HG03175 (cell line): Measurements from ENCODE around the gene TTLL13.
"Not testable (repeated sequence)": the region's sequence is repeated elsewhere in the genome, so short reads cannot be mapped to it uniquely, and the experiment has no call there.

ENCODE experiments used
- ATAC-seq: cut with Tn5 transposase; IDR thresholded peaks from one replicate; pipeline ENCODE4 v1.9.1; 2021; ENCODE audit warnings: mild to moderate bottlenecking, moderate library complexity; ENCODE audit not compliant: unreplicated experiment

The TTLL13 gene

DNA sequence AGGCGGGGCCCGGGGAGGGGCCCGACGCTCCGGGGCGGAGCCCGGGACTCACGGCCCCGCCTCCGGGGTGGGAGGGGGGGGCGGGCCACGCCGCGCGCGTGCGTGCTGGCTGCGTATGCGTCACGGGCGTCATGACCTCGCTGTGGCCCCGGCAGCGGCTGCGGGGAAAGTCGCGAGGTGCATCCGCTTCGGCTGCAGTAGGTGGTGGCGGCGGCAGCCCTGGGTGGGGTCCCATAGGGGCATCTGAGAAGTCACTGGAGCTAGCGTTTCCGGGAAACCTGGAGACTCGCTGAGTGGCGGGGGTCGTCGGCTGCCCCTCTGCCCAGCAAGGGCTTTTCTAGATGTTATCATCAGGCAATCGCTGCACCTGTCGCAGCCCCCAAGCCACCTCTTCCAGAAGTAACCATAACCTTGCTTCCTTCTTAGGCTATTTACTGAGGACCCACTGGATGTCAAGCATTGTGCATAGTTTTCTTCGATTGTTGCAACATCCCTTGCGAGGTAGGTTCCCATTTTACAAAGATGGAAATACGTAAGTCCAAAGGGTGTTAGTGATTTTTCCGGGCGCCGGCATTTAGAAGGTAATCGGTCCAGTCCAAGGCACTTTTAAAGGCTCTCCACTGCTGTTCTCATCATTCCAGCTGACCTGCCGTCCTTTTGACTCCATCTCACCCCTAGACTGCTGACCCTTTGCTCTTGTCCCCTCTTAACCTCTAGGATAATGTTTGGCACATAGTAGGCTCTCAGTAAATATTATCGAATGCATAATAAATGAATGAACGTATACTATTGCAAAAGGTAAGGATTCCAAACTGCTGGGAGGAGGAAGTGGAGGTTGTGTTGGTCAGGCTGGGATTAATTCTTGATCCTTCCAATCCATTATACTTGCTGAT is 15.0 kb upstream of the TTLL13 start, which contains the start of gene GDPGP1:
Gene GDPGP1, plus strand, starts transcription at position 114 of the 893 bp plus-strand sequence. CDS start 6,700 bp downstream, outside the sequence.
- peak; percentile 58 for ATAC-seq

DNA sequence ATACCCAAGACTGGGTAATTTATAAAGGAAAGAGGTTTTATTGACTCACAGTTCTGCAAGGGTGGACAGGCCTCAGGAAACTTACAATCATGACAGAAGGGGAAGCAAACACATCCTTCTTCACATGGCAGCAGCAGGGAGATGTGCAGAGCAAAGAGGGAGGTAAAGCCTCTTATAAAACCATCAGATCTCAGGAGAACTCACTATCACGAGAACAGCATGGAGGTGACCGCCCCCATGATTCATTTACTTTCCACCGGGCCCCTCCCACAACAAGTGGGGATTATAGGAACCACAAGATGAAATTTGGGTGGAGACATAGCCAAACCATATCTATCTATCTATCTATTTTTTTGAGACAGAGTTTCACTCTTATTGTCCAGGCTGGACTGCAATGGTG is 10.0 kb upstream of the TTLL13 start:
- no peak for ATAC-seq

DNA sequence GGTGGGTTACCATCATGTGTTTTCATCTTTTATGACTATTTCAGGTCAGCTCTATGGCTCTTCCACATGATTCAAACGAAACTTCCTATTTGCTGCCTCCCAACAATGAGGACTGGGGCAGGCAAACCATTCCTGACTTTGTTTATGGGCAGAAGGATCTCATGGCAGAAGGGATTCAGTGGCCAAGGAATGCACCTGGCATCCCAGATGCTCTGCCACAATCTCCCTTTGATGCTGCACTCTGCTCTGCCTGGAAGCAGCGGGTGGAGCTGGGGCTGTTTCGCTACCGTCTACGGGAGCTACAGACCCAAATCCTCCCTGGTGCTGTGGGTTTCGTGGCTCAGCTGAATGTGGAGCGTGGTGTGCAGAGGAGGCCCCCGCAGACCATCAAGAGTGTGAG is 8.5 kb upstream of the TTLL13 start:
- no peak for ATAC-seq

DNA sequence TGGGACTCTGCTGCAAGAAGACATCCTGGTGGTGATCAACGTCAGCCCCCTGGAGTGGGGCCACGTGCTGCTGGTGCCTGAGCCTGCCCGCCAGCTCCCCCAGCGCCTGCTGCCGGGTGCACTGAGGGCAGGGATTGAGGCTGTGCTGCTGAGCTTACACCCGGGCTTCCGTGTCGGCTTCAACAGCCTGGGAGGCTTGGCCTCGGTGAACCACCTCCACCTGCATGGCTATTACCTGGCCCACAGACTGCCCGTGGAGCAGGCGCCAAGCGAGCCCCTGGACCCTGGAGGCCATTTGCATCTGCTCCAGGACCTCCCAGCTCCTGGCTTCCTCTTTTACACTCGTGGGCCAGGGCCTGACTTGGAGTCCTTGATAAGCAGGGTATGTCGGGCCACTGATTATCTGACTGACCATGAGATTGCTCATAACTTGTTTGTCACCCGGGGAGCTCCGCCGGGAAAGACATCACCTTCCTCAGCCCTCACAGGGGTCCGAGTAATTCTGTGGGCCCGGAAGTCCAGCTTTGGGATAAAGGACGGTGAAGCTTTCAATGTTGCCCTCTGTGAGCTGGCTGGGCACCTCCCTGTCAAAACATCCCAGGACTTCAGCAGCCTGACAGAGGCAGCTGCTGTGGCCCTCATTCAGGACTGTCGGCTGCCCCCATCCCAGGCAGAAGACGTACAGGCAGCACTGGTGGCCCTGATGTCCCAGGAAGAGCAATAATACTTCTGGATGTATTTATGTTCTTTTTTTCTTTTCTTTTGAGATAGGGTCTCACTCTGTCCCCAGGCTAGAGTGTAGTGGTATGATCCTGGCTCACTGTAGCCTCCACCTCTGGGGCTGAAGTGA is 7.8 kb upstream of the TTLL13 start:
- ATAC-seq = no peak

DNA sequence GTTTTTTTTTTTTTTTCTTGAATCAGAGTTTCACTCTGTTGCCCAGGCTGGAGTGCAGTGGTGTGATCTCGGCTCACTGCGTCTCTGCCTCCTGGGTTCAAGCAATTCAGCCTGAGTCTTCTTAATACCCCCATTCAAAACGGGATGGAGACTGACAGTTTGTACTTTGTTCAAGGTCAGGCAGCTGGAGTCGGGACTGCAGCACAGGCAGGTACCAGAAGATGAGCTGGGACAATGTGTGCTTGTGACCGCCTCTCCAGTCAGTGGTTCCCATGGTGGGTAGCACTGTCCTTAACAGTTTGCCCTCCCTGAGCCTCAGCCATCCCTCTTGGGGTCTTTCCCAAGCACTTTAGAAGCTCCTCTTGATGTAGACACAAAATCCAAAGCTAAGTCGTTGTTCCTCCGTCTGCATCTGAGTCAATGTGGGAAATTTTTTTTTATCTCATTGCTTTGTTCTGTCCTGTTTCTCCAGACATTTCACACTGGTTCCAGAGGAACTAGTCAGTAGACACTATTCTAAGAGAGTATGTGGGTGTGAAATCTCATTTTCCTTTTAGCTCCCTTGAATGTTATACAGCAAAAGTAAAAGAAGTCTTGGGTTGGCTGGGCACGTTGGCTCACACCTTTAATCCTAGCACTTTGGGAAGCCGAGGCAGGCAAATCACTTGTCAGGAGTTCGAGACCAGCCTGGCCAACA is 5.3 kb upstream of the TTLL13 start:
- ATAC-seq = no peak

DNA sequence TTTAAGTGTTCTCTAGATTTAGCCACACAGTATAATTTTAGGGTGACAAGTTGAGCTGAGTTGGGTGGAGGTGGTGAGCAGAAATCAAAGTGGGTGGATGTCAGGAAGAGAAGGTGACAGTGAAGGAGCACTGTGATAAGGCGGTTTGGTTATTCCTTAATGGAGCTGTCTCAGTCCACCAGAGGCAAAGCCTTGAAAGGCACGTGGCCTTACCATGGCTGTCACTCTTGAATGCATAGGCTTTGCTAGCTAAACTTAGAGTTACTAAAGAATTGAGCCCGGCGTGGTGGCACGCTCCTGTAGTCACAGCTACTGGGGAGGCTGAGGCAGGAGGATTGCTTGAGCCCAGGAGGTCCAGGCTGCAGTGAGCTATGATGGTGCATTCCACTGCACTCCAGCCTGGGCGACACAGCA is 560 bp upstream of the TTLL13 start:
- no peak for ATAC-seq

DNA sequence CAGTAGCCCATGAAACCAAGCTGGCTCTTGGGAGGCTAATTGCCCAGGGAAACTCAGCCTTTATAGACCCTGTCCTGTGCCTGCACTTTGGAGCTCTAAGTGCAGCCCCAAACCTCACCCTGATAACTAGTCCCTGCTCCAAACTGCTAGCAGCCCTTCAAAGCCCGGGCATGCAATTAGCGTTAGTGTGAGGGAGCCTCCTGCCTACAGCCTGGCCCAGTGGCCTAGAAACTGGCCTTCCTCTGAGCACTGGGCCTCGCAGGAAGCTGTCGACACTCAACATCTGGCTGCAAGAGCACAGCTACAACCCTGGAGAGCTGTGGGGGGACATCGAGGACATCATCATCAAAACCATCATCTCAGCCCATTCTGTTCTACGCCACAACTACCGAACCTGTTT is 8.4 kb downstream of the TTLL13 start:
- no peak for ATAC-seq

DNA sequence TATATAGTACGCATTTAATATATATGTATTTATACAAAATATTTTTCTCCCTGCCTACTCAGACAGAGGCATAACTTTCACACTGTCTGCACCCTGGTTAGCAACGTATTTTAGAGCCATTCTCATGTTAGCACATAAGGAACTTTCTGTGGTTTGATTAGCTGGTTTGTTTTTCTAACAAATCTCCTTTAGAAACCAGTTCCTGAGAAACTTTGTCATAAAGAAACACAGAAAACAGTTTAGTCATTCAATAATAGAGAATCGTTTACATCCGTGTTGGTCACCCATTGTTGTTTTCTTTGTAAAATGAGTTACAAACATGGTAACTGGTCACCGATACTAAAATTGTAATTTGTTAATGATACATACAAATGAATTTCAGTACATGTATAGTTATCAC is 10.2 kb downstream of the TTLL13 start:
- ATAC-seq = peak; percentile 81

DNA sequence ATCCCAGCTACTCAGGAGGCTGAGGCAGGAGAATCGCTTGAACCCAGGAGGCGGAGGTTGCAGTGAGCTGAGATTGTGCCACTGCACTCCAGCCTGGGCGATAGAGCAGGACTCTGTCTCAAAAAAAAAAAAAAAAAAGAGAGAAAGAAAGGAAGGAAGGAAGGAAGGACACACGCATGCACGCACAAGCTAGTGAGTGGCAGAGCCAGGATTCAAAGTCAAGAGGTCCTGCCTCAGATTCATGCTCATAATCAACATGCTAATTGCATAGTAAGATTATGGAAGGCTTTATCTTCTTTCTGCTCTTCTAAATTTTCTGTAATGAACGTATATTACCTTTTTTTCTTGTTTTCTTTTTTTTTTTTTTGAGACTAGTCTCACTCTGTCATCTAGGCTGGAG is 11.4 kb downstream of the TTLL13 start:
- not testable (repeated sequence) for ATAC-seq

DNA sequence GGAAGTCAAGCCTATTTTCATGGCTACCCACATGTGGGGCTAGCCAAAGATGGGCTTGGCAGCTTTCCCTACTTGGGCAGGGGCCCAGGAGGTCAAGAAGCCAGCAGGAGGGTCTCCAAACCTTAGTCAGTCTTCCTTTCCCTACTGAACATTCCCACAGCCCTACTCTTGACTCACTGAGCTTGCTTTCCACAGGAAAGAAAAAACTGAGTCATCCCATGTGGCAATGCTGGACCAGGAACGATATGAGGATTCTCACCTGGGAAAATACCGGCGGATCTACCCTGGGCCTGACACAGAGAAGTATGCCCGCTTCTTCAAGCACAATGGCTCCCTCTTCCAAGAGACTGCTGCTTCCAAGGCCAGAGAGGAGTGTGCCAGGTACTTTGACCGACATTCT is 12.5 kb downstream of the TTLL13 start:
- no peak for ATAC-seq

DNA sequence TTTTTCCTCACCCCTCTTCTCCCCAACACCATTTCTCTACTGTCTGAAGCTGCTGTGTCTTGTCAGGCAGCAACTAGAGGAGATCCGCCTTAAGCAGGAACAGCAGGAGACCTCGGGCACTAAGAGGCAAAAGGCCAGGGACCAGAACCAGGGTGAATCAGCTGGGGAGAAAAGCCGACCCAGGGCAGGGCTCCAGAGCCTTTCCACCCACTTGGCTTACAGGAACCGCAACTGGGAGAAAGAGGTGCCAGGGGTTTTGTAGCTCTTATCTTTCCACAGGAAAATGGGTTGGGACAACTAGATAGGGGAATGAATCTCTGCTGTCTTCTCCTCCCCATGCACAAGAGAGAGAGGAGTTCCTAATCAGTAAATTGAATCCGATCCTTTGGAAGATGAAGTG is 13.1 kb downstream of the TTLL13 start:
- no peak for ATAC-seq

DNA sequence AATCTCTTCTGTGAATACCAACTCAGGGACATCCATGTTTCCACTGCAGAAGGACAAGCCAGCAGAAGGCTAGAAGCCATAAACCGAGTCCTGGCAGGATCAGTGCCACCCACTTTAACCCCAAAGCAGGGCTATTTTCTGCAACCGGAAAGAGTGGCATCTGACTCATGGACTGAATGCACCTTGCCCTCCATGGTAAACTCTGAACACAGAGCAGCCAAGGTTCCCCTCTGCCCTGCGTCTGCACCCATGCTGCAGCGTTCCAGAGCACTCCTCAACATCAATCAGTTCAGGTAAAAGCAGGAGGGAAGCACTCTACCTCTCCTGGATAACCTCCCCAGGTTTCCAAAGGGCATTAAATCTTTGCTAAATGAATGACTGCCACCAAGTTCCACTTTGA is 15.3 kb downstream of the TTLL13 start:
- no peak for ATAC-seq

DNA sequence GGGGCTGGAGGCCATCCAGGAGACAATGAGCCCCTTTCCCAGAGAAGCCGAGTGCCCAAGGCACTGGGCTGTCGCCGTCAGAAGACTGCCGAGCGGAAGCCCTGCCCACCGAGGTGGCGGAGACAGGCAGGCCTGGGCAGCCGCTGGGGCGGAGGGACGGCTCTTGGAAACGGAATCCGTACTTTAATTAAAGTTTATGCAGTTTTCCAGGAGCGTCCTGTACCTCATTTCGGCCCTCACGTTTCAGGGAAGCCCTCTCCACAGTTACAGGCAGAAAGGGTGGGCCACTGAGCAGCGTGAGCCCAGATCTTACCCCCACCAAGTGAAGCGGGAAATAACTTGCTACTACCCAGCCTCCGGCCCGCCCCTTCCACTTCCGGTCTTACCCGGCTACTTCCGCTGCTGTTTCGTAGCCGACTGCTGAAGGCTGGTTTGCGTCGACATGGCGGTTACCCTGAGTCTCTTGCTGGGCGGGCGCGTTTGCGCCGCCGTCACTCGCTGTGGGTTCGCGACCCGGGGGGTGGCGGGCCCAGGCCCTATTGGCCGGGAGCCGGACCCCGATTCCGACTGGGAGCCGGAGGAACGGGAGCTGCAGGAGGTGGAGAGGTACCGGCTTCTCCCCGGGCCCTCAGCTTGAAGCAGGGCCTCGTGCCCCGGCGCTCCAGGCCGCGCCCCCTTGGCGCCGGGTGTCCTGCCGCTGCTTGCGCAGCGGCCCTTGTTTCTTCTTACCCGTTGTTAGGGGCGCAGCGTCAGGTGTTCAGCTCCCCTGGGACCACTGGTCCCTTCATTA is 16.1 kb downstream of the TTLL13 start, which contains the start of gene NGRN:
Gene NGRN, plus strand, starts transcription at position 402 of the 790 bp plus-strand sequence. Its CDS starts 41 bp downstream, at position 443.
- ATAC-seq = peak; percentile 94

DNA sequence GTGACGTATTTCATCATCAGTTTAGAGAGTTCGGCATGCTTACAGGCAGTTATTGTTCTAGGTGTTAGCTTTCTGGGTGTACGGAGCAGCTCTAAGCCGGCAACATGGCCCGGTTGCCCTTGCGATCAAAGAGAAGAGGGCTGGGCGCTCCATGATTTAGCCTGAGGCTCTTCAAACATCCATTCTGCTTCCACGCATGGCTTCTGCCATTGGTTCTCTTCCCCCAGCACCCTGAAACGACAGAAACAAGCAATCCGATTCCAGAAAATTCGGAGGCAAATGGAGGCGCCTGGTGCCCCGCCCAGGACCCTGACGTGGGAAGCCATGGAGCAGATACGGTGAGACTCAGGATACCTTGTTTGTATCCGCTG is 16.7 kb downstream of the TTLL13 start:
- no peak for ATAC-seq

DNA sequence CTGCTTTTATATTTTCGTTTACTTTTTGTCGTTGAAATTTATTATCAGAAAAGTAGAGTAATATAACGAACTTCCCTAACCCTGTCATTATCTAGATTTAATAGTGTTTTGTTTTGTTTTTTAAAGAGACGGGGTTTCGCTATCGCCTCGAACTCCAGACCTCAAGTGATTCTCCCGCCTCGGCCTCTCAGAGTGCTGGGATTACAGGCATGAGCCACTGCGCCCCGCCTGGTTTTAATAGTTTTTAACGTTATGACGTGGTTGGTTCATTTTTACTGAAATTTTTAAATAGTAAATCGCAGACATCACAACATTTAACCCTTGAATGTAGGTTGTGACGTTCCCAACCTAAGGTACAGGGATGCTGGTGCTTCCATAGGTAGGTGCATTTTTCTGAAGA is 17.1 kb downstream of the TTLL13 start:
- ATAC-seq = no peak

DNA sequence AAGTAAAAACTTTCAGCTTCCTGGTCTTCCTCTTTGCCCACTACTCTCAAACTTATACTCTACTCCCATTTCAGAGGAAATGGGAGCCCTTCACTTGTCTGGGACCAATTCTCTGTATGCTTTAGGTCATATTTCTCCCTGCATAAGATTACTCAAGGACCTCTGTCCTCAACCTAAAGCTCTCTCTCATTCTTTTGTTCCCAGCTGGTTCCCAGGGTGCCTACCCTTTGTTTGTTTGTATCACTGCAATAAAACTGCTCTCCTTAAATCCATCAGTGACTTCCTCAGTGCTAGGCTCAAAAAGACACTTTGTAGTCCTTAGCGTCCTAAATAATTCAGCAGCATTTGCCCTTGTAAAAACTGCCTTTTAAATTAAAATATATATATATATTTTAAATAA is 19.1 kb downstream of the TTLL13 start:
- no peak for ATAC-seq

DNA sequence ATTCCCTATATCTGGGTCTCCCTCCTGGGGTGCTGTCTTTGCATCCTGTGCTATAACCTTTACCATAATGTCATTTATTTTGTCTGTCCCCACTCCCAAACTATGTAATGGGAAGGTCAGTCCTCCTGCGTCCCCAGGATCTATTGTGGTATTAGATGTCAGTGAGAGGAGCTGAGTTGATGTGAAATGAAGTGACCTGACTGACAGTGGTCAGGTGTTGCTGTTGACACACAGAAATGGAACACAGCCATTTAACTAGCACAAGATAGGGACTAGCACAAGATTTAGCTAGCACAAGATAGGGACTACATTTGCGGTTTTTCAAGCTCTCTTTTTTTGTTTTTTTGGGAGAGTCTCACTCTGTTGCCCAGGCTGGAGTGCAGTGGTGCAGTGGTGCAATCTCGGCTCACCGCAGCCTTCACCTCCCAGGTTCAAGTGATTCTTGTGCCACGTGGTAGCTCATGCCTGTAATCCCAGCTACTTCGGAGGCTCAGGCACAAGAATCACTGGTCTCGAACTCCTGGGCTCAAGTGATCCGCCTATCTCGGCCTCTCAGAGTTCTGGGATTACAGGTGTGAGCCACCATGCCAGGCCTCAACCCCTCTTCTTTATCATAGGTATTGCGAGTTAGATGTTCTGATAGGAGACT is 21.3 kb downstream of the TTLL13 start:
- ATAC-seq = no peak

DNA sequence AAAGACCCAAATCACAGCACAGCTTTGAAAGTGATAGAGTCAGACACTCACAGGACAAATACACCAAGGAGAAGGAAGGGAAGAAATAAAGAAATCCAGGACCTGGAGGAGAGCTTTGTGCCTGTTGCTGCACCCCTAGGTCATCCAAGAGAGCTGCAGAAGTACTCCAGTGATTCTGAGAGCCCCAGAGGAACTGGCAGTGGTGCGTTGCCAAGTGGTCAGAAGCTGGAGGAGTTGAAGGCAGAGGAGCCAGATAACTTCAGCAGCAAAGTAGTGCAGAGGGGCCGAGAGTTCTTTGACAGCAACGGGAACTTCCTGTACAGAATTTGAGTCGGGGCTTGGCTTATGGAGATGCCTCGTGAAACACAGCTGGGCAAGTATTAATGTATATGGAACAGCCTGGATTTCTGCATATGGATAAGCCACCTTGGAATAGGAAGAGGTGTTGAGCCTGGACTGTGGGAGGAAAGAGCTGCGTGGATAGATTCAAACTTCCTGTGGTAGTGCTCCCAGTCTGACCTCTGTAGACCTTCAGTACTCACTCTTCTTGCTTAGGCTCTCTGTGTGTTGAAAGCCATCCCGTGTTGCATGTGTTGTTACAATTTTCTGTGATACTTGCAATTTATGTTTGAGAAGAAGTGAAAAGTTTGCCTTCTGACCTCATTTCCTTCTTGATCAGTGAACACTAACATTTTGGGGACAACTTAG is 22.3 kb downstream of the TTLL13 start:
- ATAC-seq = no peak

DNA sequence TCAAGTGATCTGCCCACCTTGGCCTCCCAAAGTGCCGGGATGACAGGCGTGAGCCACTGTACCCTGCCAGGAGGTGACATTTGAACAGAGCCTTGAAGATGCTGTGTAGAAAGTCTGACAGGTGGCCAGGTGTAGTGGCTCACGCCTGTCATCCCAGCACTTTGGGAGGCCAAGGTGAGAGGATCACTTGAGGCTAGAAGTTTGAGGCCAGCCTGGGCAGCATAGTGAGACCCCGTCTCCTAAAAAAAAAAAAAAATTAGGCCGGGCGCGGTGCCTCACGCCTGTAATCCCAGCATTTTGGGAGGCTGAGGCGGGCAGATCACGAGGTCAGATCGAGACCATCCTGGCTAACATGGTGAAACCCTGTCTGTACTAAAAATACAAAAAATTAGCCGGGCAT is 29.1 kb downstream of the TTLL13 start:
- not testable (repeated sequence) for ATAC-seq
